Gastroesophageal sphincter (tissue), 4 donors: ENCODE measurements around the gene ERVH48-1. TPM values are rescaled to one million over a fixed set of nuclear protein-coding genes. Genes with fewer than 3 reads are reported as not detected.

Source experiments
- ATAC-seq: fragments of 150-250 bp; one replicate; pipeline ENCODE4 v1.9.1; 2016; ENCODE audit warnings: mild to moderate bottlenecking, moderate library complexity
- H3K27ac ChIP-seq, 4 donors: fragments of 200-600 bp; sonication (generic) in 3 of 4; 1 replicate in 3 of 4; 2 replicates in 1 of 4; pipeline ENCODE4 v1.5.1; 2016 to 2019
- H3K27me3 ChIP-seq: fragments of 200-600 bp; sonication (generic); one replicate; pipeline ENCODE4 v1.5.1; 2019
- H3K36me3 ChIP-seq, 2 donors: fragments of 200-600 bp; sonication (generic); one replicate each; pipeline ENCODE4 v1.5.1; 2019; ENCODE audit warnings: control low read depth in 1 of 2
- H3K4me1 ChIP-seq, 3 donors: fragments of 200-600 bp; sonication (generic); 1 replicate in 2 of 3; 2 replicates in 1 of 3; pipeline ENCODE4 v1.5.1; 2016 to 2019; ENCODE audit warnings: control low read depth in 2 of 3
- H3K4me3 ChIP-seq, 2 donors: fragments of 200-600 bp; sonication (generic); one replicate each; pipeline ENCODE4 v1.5.1; 2019; ENCODE audit warnings: mild to moderate bottlenecking in 1 of 2, moderate library complexity in 1 of 2
- H3K9me3 ChIP-seq, 3 donors: fragments of 200-600 bp; sonication (generic); one replicate each; pipeline ENCODE4 v1.5.1; 2017 to 2019; ENCODE audit warnings: control low read depth in 2 of 3
- EP300 ChIP-seq: sonication (generic); formaldehyde crosslinking; IDR thresholded peaks from one replicate; pipeline ENCODE4 v1.6.1; 2017; ENCODE audit warnings: antibody characterized with exemption, mild to moderate bottlenecking
- POLR2A ChIP-seq, 2 donors: fragments of 450-650 bp; IDR thresholded peaks; one replicate each; pipeline ENCODE4 v1.6.1; 2017; ENCODE audit warnings: antibody characterized with exemption in 2 of 2, mild to moderate bottlenecking in 2 of 2, moderate library complexity in 1 of 2
- POLR2AphosphoS5 ChIP-seq: sonication (generic); formaldehyde crosslinking; IDR thresholded peaks from one replicate; pipeline ENCODE4 v1.6.1; 2017; ENCODE audit warnings: antibody characterized with exemption
- WGBS, 2 donors: methylation state at CpG; one replicate each; pipeline ENCODE4 v1.1.5; 2018; ENCODE audit warnings: low coverage in 1 of 2; 5-methylcytosine and 5-hydroxymethylcytosine counted together
- small RNA-seq, 4 donors: library from RNA; depleted of rRNA; stranded (forward); fragments of <200 nt; gene quantifications; one replicate each; pipeline ENCODE3, GENCODE V24; 2016
- total RNA-seq, 4 donors: library from RNA; depleted of rRNA; stranded (reverse); fragments of >200 nt; gene quantifications; one replicate each; pipeline ENCODE4 v1.1.0, GENCODE V29; 2016
- TF ChIP-seq, protein P1 (sequence below), 4 experiments: fragments of 200-600 bp in 2 of 4; fragments of 450-650 bp in 2 of 4; sonication (generic) in 1 of 4; IDR thresholded peaks; one replicate each; pipeline ENCODE4 v1.5.1; 2017 to 2019; ENCODE audit warnings: antibody characterized with exemption in 4 of 4, mild to moderate bottlenecking in 2 of 4, moderate library complexity in 2 of 4

Gene ERVH48-1
- total RNA-seq, 4 donors from 2014 or later, result not detected

DNA sequence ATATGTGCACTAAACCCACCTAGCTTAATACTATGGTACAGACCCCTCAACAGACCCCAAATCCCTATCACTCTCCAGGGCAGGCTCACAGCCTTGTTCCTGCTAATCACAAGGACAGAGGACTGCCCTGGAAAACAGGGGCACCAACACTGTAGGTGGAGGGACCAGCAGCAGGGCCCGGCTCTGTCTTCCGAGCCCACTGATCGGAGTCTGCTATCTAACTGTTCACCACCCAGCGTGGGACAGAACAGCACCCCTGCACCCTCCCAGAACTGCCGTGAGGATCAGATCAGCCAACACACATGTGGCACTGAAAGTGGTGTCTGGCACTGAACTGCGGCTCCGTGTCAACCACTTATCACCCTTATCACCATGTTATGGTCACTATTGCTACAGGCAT is 52.3 kb downstream of the ERVH48-1 start:
- no peaks in the 10 kb centered on the region for H3K9me3 ChIP-seq
- H3K4me3 ChIP-seq, result no peak overlapping the region
- H3K4me1 ChIP-seq, result peaks cover 0 to 11% (median under 1%) of the 10 kb centered on the region in 3 donors
- no peak for ATAC-seq
- no peak for TF ChIP-seq POLR2AphosphoS5
- H3K27me3 ChIP-seq, result no peaks in the 10 kb centered on the region
- H3K36me3 ChIP-seq, result peaks cover 0 to 85% of the 10 kb centered on the region in 2 donors
- WGBS, 2 donors, result 100% methylated on average over 3 of the region's 7 CpGs
- no peak overlapping the region for H3K27ac ChIP-seq

DNA sequence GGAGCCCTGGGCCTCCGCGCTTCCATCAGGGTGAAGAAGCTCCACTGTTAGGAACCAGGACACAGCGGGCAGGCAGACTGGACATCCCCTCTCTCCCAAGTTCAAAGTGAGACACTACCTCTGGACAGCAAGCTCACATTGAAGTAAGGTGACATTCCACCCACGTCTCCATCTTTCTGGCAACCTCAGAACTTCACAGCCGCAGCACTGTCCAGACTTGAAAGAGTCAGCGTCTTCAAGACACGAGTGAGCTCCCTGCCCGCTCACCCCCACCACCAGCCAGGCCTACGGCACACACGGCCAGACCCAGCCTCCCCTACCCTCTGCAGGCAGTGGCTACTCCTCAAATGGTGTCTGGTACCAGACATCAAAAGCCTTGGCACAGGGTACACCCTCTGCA is 57.2 kb downstream of the ERVH48-1 start:
- no peak overlapping the region for H3K27ac ChIP-seq
- ATAC-seq, result no peak
- H3K36me3 ChIP-seq, result peaks cover 0 to 81% of the 10 kb centered on the region in 2 donors
- H3K9me3 ChIP-seq, result no peaks in the 10 kb centered on the region
- H3K4me3 ChIP-seq, result no peak overlapping the region
- TF ChIP-seq, protein P1, sequence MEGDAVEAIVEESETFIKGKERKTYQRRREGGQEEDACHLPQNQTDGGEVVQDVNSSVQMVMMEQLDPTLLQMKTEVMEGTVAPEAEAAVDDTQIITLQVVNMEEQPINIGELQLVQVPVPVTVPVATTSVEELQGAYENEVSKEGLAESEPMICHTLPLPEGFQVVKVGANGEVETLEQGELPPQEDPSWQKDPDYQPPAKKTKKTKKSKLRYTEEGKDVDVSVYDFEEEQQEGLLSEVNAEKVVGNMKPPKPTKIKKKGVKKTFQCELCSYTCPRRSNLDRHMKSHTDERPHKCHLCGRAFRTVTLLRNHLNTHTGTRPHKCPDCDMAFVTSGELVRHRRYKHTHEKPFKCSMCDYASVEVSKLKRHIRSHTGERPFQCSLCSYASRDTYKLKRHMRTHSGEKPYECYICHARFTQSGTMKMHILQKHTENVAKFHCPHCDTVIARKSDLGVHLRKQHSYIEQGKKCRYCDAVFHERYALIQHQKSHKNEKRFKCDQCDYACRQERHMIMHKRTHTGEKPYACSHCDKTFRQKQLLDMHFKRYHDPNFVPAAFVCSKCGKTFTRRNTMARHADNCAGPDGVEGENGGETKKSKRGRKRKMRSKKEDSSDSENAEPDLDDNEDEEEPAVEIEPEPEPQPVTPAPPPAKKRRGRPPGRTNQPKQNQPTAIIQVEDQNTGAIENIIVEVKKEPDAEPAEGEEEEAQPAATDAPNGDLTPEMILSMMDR (IDR thresholded peaks at IDR 0.05), result no peak
- no peak for TF ChIP-seq POLR2AphosphoS5
- no peak for TF ChIP-seq EP300
- no peak for TF ChIP-seq POLR2A (IDR thresholded peaks at IDR 0.05)
- no peaks in the 10 kb centered on the region for H3K27me3 ChIP-seq
- 100% methylated on average over 2 of the region's 10 CpGs; no CpG with 5 or more reads in 1 of the 2 donors for WGBS, 2 donors
- H3K4me1 ChIP-seq, result peaks cover 0 to 4% (median 0%) of the 10 kb centered on the region in 3 donors

Small RNA genes within 50 kb of the gene (small RNA-seq; reads per million reads assigned to genes)
- gene MIR5692B, result 0 reads per million in 4 donors

Other genes starting within 250 kb of the ERVH48-1 start
- 10 to 100 TPM in 1 of 4 donors, 1 to 10 TPM in 3; 3.9 to 10.0 (median 7.5) TPM for gene WDR4, start 46.1 kb downstream of the ERVH48-1 start, total RNA-seq
- 10 to 100 TPM; 53.6 to 79.1 (median 72.1) TPM for gene NDUFV3, start 32.3 kb downstream of the ERVH48-1 start, total RNA-seq
- gene PKNOX1, start 48.9 kb upstream of the ERVH48-1 start, total RNA-seq, result 10 to 100 TPM; 12.9 to 15.3 (median 15.1) TPM
- gene CBS, start 150.2 kb upstream of the ERVH48-1 start, total RNA-seq, result 10 to 100 TPM in 3 of 4 donors, 1 to 10 TPM in 1; 9.7 to 27.2 (median 19.0) TPM
- 10 to 100 TPM; 26.6 to 49.5 (median 41.4) TPM for gene U2AF1, start 181.9 kb upstream of the ERVH48-1 start, total RNA-seq
- gene CRYAA, start 243.4 kb upstream of the ERVH48-1 start, total RNA-seq, result not detected